ENCODE results near the gene RAB6B.

DNA sequence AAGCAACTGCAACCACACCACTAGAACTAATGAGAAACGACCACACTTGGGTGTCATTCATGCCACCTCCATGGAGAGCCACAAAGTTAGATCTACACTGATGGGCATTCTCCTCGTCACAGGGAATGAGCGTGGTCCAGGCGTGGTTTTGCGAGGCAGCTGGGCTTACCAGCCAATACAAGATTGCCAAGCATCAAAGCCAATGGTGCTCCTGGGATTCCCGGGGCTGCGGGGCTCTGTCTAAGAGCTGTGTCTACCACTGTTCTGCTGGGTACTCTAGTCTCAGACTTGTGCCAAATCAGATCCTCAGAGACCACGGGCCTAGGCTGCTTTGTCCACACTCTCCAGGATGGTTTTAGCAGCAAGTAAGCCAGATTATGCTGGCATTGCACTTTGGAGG, 43.8 kb downstream of the RAB6B start:
- TF ChIP-seq, protein P1, sequence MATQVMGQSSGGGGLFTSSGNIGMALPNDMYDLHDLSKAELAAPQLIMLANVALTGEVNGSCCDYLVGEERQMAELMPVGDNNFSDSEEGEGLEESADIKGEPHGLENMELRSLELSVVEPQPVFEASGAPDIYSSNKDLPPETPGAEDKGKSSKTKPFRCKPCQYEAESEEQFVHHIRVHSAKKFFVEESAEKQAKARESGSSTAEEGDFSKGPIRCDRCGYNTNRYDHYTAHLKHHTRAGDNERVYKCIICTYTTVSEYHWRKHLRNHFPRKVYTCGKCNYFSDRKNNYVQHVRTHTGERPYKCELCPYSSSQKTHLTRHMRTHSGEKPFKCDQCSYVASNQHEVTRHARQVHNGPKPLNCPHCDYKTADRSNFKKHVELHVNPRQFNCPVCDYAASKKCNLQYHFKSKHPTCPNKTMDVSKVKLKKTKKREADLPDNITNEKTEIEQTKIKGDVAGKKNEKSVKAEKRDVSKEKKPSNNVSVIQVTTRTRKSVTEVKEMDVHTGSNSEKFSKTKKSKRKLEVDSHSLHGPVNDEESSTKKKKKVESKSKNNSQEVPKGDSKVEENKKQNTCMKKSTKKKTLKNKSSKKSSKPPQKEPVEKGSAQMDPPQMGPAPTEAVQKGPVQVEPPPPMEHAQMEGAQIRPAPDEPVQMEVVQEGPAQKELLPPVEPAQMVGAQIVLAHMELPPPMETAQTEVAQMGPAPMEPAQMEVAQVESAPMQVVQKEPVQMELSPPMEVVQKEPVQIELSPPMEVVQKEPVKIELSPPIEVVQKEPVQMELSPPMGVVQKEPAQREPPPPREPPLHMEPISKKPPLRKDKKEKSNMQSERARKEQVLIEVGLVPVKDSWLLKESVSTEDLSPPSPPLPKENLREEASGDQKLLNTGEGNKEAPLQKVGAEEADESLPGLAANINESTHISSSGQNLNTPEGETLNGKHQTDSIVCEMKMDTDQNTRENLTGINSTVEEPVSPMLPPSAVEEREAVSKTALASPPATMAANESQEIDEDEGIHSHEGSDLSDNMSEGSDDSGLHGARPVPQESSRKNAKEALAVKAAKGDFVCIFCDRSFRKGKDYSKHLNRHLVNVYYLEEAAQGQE (IDR thresholded peaks at IDR 0.05; ENCODE audit: borderline replicate concordance) = no peak
- TF ChIP-seq CTCF (IDR thresholded peaks at IDR 0.05; ENCODE audit: poor library complexity, severe bottlenecking) (no peak), EP300 (conservative IDR thresholded peaks at IDR 0.05; ENCODE audit: poor library complexity, severe bottlenecking) (no peak), POLR2AphosphoS5 (IDR thresholded peaks at IDR 0.05) (no peak), RAD21 (conservative IDR thresholded peaks at IDR 0.05) (no peak), TAF1 (IDR thresholded peaks at IDR 0.05; ENCODE audit: low read depth) (no peak), EZH2 (IDR thresholded peaks at IDR 0.05; ENCODE audit: borderline replicate concordance, insufficient read depth, low read length, poor library complexity, severe bottlenecking) (no peak), MXI1 (conservative IDR thresholded peaks at IDR 0.05; ENCODE audit: poor library complexity, severe bottlenecking) (no peak), SMC3 (conservative IDR thresholded peaks at IDR 0.05; ENCODE audit: poor library complexity) (no peak)
